ENCODE measurements around the gene RNF10.

GRCh38 chr12:120542166-120542565 lies 8.0 kb downstream of the RNF10 start:
- no peak for TF ChIP-seq EP300 (IDR thresholded peaks at IDR 0.05)
- no peak for TF ChIP-seq CTCF (IDR thresholded peaks at IDR 0.05)

Data from suprapubic skin (tissue), 3 donors.